ENCODE data around the gene TSSK6.

DNA sequence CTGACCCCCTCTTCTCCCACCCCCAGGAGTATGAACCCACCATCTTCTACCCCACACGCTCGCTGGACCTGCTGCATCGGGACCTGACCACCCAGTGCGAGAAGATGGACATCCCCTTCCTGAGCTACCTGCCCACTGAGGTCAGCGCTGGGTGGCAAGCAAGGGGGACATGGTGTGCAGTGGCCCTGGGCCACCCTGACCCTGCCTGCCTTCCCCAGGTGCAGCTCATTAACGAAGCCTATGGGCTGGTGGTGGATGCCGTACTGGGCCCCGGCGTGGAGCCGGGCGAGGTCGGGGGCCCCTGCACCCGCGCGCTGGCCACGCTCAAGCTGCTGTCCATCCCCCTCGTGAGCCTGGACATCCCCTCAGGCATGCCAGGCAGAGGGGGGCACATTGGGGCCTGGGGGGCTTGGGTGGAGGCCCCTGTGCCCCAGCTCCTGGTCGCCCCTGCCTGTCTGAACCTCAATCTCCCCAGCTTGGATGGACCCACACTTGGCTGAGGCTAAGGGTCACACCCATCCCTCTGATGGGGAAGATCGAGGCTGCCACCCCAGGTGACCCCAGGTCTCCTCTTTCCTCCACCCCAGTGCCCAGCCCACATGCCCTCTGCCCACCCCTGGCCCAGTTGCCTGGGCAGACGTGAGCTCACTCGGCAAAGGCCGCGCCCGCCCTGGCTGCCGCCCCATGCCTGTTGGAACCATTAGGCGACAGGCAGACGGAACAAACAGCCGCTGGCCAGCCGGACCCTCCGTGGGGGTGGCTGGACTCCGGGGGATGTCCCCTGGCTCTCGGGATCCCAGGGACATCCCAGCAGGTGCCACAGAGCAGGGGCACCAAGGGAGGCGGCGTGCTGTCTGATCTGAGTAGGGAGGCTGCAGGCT is 20.2 kb upstream of the TSSK6 start:
- TF ChIP-seq, protein P1, sequence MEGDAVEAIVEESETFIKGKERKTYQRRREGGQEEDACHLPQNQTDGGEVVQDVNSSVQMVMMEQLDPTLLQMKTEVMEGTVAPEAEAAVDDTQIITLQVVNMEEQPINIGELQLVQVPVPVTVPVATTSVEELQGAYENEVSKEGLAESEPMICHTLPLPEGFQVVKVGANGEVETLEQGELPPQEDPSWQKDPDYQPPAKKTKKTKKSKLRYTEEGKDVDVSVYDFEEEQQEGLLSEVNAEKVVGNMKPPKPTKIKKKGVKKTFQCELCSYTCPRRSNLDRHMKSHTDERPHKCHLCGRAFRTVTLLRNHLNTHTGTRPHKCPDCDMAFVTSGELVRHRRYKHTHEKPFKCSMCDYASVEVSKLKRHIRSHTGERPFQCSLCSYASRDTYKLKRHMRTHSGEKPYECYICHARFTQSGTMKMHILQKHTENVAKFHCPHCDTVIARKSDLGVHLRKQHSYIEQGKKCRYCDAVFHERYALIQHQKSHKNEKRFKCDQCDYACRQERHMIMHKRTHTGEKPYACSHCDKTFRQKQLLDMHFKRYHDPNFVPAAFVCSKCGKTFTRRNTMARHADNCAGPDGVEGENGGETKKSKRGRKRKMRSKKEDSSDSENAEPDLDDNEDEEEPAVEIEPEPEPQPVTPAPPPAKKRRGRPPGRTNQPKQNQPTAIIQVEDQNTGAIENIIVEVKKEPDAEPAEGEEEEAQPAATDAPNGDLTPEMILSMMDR (IDR thresholded peaks at IDR 0.05) = no peak
- TF ChIP-seq POLR2A (IDR thresholded peaks at IDR 0.05) = no peak

Data from gastroesophageal sphincter (tissue), 3 donors.